Dendritic cell treated with granulocyte-macrophage colony-stimulating factor and Interleukin-4, amounts not matched to agents 40 ng/mL and 50 ng/mL, for 4 days (primary cell): ENCODE measurements around the gene CREBZF.
"Not testable (repeated sequence)": the region's sequence is repeated elsewhere in the genome, so short reads cannot be mapped to it uniquely, and the experiment has no call there.

Experiments used
- H3K27ac Mint-ChIP-seq: one replicate; pipeline ENCODE4 v1.8.0; 2022; ENCODE audit warnings: mild to moderate bottlenecking, mixed read lengths
- H3K27me3 Mint-ChIP-seq: one replicate; pipeline ENCODE4 v1.8.0; 2022; ENCODE audit warnings: mild to moderate bottlenecking, mixed read lengths
- H3K36me3 Mint-ChIP-seq: one replicate; pipeline ENCODE4 v1.8.0; 2022; ENCODE audit warnings: low read depth, mixed read lengths
- H3K4me1 Mint-ChIP-seq: one replicate; pipeline ENCODE4 v1.8.0; 2022; ENCODE audit warnings: low read depth, mixed read lengths
- H3K4me3 Mint-ChIP-seq: one replicate; pipeline ENCODE4 v1.8.0; 2022; ENCODE audit warnings: mild to moderate bottlenecking, moderate library complexity, mixed read lengths
- H3K9me3 Mint-ChIP-seq: one replicate; pipeline ENCODE4 v1.8.0; 2022; ENCODE audit warnings: mixed read lengths
- intact Hi-C: fragments of 100-400 bp; cut with micrococcal nuclease; formaldehyde crosslinking; loops from one replicate; pipeline ENCODE4 v1.15.0; 2022

CREBZF gene

GRCh38 chr11:85627332-85627997, 37.5 kb downstream of the CREBZF start, which contains the start of gene DLG2:
TSS of gene DLG2 (minus strand) at chr11:85627344.
- intact Hi-C loops, result loop anchor here (10.0 kb wide), 1 partner anchor 677 kb away; the partner anchor contains the start of gene HIKESHI

DNA sequence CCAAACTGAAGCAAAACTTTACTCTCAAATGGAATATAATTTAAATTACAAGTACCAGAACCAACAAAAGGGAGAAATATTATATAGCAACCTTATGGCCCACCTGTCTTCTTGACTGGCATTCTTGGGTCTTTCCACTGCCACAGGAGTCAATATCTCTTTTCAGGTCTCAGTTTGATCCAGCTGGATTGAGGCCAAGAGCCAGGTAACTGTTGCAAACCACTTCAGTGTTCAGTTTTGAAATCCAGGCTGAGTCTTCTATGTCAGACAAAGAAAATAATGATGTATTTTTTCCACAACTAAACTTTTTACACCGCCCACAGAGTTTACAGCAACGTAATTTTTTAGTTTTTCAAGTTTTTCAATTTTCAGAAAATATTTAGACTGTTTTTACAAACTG, 38.4 kb downstream of the CREBZF start:
- H3K36me3 Mint-ChIP-seq, result peaks cover 27% of the 10 kb centered on the region
- H3K4me1 Mint-ChIP-seq, result peaks cover 21% of the 10 kb centered on the region
- H3K27me3 Mint-ChIP-seq, result peaks cover 2% of the 10 kb centered on the region
- no peaks in the 10 kb centered on the region for H3K9me3 Mint-ChIP-seq
- intact Hi-C loops, result loop anchor here (10.0 kb wide), 1 partner anchor 678 kb away; the partner anchor contains the start of gene HIKESHI
- no peak overlapping the region for H3K27ac Mint-ChIP-seq
- H3K4me3 Mint-ChIP-seq, result no peak overlapping the region

More at GRCh38 chr11:85627332-85627997, 37.5 kb downstream of the CREBZF start, which contains the start of gene DLG2:
- Mint-ChIP-seq H3K4me1 (peaks cover 21% of the 10 kb centered on the region), H3K9me3 (no peaks in the 10 kb centered on the region), H3K27me3 (peaks cover 2% of the 10 kb centered on the region), H3K4me3 (peak within 1 kb of the TSS; percentile 95), H3K36me3 (peaks cover 34% of the 10 kb centered on the region), H3K27ac (peak within 1 kb of the TSS; percentile 93)

DNA sequence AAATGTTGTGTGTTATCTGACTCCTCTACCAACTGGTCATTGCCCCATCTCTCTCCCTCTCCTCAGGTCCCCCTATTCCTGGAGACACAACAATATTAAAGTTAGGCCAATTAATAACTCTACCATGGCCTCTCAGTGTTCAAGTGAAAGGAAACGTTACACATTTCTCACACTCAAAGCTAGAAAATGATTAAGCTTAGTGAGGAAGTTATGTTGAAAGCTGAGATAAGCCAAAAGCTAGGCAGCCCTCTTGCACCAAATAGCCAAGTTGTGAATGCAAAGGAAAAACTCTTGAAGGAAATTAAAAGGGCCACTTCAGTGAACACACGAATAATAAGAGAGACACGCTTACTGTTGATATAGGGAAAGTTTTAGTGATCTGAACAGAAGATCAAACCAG, 44.7 kb downstream of the CREBZF start:
- H3K9me3 Mint-ChIP-seq, result no peaks in the 10 kb centered on the region
- no peak overlapping the region for H3K27ac Mint-ChIP-seq
- H3K4me3 Mint-ChIP-seq, result no peak overlapping the region
- H3K4me1 Mint-ChIP-seq, result no peaks in the 10 kb centered on the region
- no peaks in the 10 kb centered on the region for H3K36me3 Mint-ChIP-seq
- peaks cover 2% of the 10 kb centered on the region for H3K27me3 Mint-ChIP-seq
- intact Hi-C loops, result loop anchor here (10.0 kb wide), 1 partner anchor 685 kb away; the partner anchor contains the start of gene HIKESHI

GRCh38 chr11:85619499-85619898, 45.4 kb downstream of the CREBZF start:
- intact Hi-C loops, result no loop called here
- no peaks in the 10 kb centered on the region for H3K4me1 Mint-ChIP-seq
- no peak overlapping the region for H3K27ac Mint-ChIP-seq
- H3K36me3 Mint-ChIP-seq, result no peaks in the 10 kb centered on the region
- no peaks in the 10 kb centered on the region for H3K9me3 Mint-ChIP-seq
- no peaks in the 10 kb centered on the region for H3K27me3 Mint-ChIP-seq
- H3K4me3 Mint-ChIP-seq, result no peak overlapping the region

DNA sequence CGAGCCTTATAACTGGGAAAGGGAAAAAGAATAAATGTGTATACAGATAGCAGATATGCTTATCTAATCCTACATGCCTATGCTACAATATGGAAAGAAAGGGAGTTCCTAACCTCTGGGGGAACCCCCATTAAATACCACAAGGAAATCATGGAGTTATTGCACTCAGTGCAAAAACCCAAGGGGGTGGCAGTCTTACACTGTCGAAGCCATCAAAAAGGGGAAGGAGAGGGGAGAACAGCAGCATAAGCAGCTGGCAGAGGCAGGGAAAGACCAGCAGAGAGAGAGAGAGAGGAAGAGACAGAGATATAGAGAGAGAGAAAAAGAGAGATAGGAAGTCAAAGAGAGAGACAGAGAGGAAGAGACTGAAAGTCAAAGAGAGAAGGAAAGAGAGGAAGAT, 53.3 kb downstream of the CREBZF start:
- H3K9me3 Mint-ChIP-seq, intact Hi-C loops, H3K36me3 Mint-ChIP-seq, H3K4me3 Mint-ChIP-seq, H3K4me1 Mint-ChIP-seq, H3K27me3 Mint-ChIP-seq: not testable (repeated sequence)
- H3K27ac Mint-ChIP-seq, result peak overlapping the region; percentile 5
